Prostate gland (tissue), 2 donors: ENCODE measurements around the gene SCUBE1.

Experiments
- CTCF ChIP-seq, 4 experiments: fragments of 200-600 bp in 2 of 4; fragments of 450-650 bp in 2 of 4; sonication (generic) in 2 of 4; IDR thresholded peaks; 1 replicate in 3 of 4; 2 replicates in 1 of 4; pipeline ENCODE4 v1.5.1; 2016 to 2019; ENCODE audit warnings: antibody characterized with exemption in 4 of 4, mild to moderate bottlenecking in 2 of 4, moderate library complexity in 2 of 4
- POLR2A ChIP-seq: fragments of 450-650 bp; IDR thresholded peaks from one replicate; pipeline ENCODE4 v1.6.1; 2016; ENCODE audit warnings: antibody characterized with exemption, mild to moderate bottlenecking
- POLR2AphosphoS5 ChIP-seq: sonication (generic); formaldehyde crosslinking; IDR thresholded peaks from one replicate; pipeline ENCODE4 v1.6.1; 2017; ENCODE audit warnings: antibody characterized with exemption

GRCh38 chr22:43269246-43269645 is 73.9 kb downstream of the SCUBE1 start:
- no peak for TF ChIP-seq CTCF (IDR thresholded peaks at IDR 0.05)
- TF ChIP-seq POLR2A, result no peak
- TF ChIP-seq POLR2AphosphoS5, result no peak
